GM18520 (cell line): ENCODE measurements around the gene TRPC4AP.

Experiments used
- ATAC-seq: cut with Tn5 transposase; IDR thresholded peaks from one replicate; pipeline ENCODE4 v1.9.1; 2021; ENCODE audit not compliant: unreplicated experiment

TRPC4AP gene

DNA sequence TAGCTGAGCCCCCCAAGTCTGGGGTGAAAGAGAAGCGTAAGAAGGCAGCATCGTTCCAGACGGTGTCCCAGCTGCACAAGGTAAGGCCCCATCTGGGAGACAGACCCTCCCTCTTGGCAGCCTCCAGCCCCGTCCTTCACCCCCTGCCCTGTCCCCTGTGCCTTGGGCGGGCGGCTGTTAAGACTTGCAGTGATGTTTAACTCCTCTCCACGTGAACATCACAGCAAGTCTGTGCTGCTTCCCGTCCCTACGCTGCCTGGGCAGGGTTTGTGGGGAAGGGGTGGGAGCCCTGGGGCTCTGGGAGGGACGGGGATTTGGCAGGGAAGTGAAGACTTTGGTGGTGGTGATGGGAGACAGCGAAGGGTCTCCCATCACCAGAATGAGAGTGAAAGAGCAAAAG is 102.4 kb downstream of the TRPC4AP start:
- no peak for ATAC-seq

- no peak for ATAC-seq
Observed at GRCh38 chr20:34989670-34990069, 102.9 kb downstream of the TRPC4AP start.

DNA sequence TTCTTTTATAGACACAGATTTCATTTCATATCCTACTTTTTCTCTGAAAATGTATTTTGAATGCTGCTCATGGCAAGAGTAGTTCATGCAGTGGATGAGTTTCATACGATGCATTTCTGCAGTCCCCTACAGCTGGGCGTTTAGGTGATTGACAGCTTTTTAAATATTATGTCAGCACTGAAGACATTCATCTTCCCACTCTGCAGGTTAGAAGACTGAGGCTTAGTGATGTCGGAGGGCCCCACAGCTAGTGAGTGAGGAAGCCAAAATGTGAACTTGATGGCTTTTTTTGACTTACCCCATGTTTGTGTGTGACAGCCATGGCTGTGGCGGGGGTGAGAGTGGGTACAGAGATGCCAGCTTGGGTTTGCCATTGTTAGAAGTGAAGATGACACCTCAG is 103.5 kb downstream of the TRPC4AP start:
- ATAC-seq = no peak

DNA sequence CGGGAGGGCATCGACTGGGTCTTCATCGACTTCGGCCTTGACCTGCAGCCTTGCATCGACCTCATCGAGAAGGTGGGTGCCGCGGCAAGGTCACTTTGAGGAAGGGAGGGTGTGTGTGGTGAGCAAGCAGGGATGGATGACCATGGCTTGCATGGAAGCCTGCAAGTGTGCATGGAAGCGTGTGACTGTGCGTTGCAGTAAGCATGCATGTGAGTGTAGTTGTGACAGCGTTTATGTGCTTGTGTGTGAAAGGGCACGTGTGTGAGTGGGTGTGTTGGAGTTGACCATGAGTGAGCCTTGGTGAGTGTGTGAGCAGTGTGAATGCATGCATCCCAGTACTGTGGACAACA is 104.4 kb downstream of the TRPC4AP start:
- ATAC-seq = no peak

- no peak for ATAC-seq
Observed at GRCh38 chr20:34987288-34988190, 105.1 kb downstream of the TRPC4AP start.

- ATAC-seq = no peak
Observed at GRCh38 chr20:34986311-34987287, 106.0 kb downstream of the TRPC4AP start.

DNA sequence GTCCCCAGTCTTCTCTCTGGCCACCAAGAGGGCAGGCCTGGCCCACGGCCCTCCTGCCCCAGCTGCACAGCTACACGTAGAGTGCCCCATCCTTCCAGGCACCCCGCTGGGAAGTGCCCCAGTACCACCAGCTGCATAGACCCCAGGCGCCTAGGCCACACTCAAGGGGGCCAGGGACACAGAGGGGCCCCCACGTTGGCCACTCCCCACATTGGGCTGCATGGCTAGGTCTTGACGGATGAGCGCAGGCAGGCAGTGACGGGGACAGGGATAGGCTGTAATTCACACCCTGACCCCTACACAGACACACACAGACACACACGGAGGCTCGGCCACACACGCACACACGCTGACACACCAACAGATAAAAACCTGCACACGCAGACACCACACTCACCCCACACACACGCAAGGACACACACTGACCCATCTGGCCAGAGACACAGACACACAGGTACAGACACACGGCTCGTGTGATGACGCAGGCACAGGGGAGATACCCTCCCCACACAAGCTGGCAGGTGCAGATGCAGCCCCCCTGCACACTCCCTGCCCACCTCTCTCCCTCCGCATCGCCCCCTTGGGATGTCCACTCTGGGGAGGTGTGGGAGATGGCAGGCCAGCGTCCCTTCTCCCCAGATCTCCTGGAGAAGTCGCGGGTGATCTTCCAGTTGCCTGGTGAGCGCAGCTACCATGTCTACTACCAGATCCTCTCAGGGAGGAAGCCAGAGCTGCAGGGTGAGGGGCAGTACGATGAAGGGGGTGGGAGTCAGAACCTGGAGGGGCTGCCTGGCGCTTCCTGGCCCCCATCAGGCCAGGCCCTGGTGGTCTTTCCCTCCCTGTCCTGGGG is 106.9 kb downstream of the TRPC4AP start:
- ATAC-seq = no peak

DNA sequence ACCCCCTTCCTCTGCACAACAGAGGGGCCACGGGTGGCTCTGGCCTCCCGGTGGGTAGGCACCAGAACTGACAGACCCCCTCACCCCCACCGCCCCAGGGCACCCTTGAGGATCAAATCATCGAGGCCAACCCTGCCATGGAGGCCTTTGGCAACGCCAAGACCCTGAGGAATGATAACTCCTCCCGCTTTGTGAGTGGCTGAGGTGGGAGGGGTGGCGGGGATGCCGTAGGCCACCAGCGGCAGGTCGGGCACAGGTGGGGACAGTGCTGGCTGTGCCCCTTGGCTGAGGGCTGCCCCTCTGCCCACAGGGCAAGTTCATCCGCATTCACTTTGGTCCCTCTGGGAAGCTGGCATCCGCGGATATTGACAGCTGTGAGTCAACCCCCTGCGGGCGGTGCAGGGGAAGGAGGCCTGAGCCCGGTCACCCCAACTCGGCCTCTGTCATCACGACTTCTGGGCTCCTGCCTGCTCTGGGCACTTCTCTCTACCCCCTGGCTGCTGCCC is 107.8 kb downstream of the TRPC4AP start:
- no peak for ATAC-seq

DNA sequence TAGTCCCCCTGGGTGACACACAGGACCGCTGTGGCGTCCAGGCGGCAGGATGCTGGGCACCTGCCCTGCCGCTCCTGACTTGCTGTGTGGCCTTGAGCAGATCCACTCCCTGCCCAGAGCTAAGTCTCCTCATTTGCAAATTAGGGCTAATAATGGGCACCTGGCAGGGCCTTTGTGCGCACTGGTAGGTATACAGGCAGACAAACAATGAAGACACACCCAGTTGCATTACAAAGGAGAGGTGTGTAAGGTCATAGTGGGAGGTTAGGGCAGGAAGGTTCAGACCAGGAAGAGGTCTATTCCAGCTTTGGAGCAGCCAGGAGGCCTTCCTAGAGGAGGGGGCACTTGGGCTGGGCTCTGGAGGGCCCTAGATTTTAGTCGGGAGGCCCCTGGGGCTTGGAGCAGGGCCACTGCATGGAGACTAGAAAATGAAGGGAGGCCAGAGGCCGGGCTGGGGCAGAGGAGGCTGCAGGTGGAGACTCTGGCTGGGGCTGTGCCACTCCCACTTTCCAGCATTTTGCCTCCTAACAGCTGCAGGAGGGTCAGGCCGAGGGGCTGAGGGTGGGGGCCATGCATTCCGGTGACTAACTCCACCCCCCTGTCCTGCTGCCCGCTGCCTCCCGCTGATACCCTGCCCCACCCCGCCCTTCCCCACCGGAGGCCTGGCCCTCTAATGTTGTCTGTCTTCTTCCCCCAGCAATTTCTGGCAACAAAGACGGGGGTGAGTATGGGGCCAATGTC is 108.4 kb downstream of the TRPC4AP start:
- no peak for ATAC-seq

GRCh38 chr20:34983089-34983820 is 109.4 kb downstream of the TRPC4AP start:
- ATAC-seq = no peak

DNA sequence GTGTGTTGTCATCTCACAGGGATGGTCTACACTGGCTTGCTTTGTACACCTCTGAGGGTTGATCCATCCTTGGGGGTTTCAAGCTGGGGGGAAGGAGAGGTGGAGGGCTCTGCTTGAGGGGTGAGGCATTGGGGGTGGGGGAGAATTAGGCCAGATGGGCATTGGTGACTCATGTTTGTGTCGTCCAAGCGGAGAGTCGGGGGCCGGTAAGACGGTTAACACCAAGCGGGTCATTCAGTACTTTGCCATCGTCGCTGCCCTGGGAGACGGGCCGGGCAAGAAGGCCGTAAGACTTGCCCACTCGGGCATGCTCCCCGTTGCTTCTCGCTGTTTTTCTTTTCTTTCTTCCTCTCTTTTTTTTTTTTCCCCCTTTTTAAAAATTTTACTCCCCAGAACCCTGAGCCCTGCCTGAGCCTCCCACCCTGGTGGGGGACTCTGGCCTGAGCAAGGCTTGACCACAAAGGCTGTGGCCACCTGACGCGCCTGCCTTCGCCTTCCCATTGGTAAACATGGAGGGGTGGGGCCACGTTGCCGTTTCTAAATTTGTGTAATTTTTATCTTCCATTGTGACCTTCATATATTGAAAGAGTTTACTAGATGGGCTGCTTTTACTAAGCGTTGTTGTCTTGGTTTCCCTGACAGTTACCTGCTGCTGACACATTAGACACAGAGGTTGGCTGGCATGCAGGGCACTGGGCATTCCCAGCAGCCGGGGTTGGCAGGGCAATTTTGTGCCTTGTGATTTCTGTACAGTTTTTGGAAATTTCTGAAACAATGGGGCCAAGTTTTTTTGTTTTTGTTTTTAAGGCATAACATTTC is 110.1 kb downstream of the TRPC4AP start:
- ATAC-seq = no peak

- no peak for ATAC-seq
Observed at GRCh38 chr20:34980543-34981233, 111.9 kb downstream of the TRPC4AP start.

DNA sequence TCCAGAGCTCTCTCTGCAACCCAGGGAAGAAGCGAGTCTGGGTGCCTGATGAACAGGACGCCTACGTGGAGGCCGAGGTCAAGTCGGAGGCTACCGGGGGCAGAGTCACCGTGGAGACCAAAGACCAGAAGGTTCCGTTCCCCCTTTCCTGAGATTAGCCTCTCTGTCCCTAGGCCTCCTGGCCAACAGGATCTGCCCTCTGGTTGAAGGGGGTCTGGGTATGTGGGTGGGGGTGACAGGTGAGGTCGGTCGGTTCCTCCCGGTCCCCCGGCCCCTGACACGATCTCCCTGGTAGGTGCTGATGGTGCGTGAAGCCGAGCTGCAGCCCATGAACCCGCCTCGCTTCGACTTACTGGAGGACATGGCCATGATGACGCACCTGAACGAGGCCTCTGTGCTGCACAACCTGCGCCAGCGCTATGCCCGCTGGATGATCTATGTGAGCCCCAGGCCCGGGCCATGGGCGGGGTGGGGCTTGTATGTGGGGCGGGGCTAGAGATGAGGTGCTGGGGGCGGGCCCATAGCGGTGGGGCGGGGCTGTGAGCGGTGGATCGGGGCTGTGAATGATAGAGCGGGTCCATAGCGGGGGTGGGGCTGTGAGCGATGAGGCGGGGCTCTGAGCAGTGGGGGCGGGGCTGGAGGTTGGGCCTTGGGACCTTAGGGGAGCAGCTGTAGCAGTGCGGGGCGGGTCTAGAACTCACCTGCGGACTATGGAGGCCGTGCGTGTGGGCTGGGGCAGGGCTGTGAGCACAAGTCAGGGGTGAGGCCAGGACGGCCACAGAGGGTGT is 113.0 kb downstream of the TRPC4AP start:
- ATAC-seq = no peak

DNA sequence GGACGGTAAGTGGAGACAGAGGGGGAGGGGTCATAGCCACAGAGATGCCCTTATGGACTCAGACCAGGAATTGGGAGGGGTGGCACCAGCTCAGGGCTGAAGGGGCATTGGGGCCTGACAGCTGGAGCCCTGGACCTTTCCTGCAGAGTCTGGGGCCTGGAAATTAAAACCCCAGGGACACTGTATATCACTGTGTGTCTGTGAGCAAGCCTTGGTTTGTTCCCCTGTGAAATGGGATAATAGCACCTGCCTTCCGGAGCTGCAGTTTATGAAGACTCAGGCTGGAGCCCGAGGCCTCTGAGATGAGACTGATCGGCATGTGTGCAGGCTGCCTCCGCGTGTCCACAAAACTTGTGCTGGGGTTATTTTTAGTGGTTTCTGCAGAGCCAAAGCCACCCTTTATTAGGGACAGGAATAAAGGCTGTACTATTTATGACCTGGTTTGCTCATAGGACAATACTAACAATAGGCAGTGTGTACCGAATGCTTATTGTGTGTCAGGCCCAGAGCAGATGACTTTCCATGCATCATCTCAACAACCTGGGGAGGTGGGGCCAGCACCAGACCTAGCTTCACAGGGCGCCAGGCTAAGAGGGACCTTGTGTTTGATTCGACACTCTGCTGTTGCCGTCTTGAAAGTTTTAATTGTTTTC is 114.4 kb downstream of the TRPC4AP start:
- no peak for ATAC-seq

DNA sequence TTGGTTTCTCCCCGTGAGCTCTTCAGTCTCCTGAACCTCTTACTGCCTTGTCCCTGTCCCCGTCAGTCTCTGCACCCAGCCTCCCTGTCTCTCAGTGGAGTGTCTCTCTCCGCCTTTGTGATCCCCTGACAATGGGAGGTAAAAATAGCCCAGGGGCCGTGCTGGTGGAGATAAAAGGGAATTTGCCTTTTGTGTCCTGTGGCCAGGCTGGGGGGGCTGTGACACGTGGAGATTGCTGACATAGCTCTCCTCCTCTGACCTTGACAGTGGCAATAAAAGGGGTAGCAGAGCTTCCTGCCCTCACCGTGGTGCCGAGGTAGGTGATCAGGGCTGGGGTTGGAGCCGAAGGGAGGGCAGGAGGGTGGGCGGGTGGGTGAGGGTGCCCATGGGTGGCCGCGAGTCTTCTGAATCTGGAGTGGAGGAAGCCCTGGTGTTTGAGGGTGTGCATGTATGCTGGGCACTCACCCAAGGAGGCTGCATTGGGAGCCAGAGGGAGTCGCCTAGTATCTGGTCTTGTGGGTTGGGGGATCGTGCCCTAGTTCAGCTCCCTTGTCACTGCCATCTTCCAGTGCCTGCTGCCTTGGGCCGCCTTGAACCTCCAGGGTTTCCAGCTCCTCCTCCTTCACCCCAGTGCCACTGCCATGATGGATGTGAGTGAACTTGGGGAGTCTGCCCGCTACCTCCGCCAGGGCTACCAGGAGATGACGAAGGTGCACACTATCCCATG is 115.1 kb downstream of the TRPC4AP start:
- no peak for ATAC-seq

DNA sequence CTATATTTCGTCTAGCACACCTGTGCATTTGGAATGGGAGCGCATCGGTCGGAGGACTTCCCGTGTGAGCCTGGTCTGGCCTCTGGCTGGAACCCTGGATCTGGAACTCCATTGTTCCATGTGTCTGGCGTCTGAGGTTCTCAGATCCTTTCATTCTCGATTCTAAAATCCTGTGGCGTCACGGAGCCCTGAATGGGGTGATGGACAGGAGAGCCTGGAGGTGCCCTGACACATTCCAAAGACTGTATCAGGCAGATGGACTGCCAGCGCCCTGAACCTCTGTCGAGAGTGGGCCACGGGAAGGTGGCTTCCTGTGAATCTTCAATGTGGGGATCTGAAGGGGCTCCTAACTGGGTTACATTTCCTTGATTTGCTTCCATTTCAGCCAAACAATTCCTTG is 116.3 kb downstream of the TRPC4AP start:
- no peak for ATAC-seq
